Spinal cord (tissue), 10 donors: ENCODE measurements around the gene MPST. TPM values are rescaled to one million over a fixed set of nuclear protein-coding genes. Genes with fewer than 3 reads are reported as not detected.

Source experiments
- DNase-seq, 6 donors: peaks; one replicate each; pipeline versions ENCODE4 v3.0.0 to v3.0.0-alpha.2; 2013 to 2015; ENCODE audit warnings: low spot score in 6 of 6, low read depth in 4 of 6
- H3K27ac ChIP-seq: one replicate; pipeline ENCODE4 v1.5.1; 2013; ENCODE audit warnings: low read depth, low read length, control low read depth
- H3K27me3 ChIP-seq: one replicate; pipeline ENCODE4 v1.6.1; 2013; ENCODE audit warnings: low read length; ENCODE audit not compliant: control insufficient read depth, insufficient read depth
- H3K36me3 ChIP-seq: one replicate; pipeline ENCODE4 v1.6.1; 2013; ENCODE audit warnings: low read length; ENCODE audit not compliant: control insufficient read depth, insufficient read depth
- H3K4me1 ChIP-seq: one replicate; pipeline ENCODE4 v1.6.1; 2013; ENCODE audit warnings: low read length; ENCODE audit not compliant: control insufficient read depth, insufficient read depth
- H3K4me3 ChIP-seq: one replicate; pipeline ENCODE4 v1.5.1; 2013; ENCODE audit warnings: low read depth, low read length, control low read depth
- H3K9me3 ChIP-seq: one replicate; pipeline ENCODE4 v1.6.1; 2013; ENCODE audit warnings: low read length; ENCODE audit not compliant: control insufficient read depth, insufficient read depth
- WGBS: methylation state at CpG from one replicate; pipeline ENCODE4 v1.1.5; 2013; ENCODE audit warnings: missing lambda C conversion rate; ENCODE audit not compliant: insufficient coverage; 5-methylcytosine and 5-hydroxymethylcytosine counted together
- polyA plus RNA-seq, 2 donors: library from polyadenylated mRNA; unstranded; fragments of 120-200 nt; gene quantifications; one replicate each; pipeline ENCODE4 v1.2.1, GENCODE V29; 2013; ENCODE audit not compliant: insufficient read length in 2 of 2
- total RNA-seq, 2 donors: library from RNA; depleted of rRNA in 1 of 2; stranded (reverse); fragments of 120-200 nt in 1 of 2; fragments of >200 nt in 1 of 2; gene quantifications; one replicate each; pipeline versions ENCODE4 v1.2.3 to v1.2.4, GENCODE V29; 2013 to 2014
- donor health status: healthy.

The MPST gene
- total and polyA plus RNA-seq, 4 donors, result 20.1 to 65.1 (median 47.5) TPM

DNA sequence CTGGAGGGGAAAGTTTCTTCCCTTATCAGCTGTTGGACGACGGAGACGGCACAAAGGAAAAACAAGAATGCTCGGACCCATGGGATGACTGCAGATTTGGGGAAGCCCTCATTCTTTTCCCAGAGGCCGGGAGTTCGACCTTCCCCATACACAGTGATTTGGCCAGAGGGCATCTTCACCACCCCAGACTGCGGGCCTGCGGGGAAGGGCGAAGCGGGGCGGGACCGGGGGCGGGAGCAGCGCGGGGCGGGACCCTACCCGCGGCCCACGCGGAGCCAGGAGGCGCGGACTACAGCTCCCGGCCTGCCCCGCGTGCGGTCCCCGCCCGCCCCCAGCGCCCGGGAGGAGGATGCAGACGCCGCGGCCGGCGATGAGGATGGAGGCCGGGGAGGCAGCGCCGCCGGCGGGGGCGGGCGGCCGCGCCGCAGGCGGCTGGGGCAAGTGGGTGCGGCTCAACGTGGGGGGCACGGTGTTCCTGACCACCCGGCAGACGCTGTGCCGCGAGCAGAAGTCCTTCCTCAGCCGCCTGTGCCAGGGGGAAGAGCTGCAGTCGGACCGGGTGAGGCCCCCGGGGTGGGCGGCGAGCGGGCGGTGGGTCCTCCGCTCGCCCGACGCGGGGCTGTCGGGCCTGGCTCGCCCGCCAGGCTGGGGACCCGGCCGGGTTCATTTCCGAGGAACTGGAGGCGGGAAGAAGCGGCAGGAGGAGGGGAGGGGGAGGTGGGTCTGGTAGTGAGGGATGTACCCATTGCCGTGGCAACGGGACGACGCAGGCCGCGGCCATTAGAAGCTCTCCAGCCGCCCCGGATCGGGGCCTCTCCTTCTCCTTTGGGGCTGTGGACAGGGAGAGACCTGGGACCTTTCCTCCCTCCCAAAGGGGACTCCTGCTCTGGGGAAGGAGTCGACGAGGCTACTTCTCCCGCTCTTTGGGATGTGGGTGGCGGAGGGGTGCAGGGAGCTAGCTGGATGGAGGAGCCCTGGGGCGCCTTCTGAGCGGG is 32.1 kb downstream of the MPST start, which contains the start of gene KCTD17:
TSS of gene KCTD17 (plus strand) at position 352 of the 995 bp plus-strand sequence. CDS start at position 371, 19 bp downstream.
- Histone ChIP-seq H3K9me3 (no peaks in the 10 kb centered on the region), H3K27ac (no peak within 1 kb of the TSS), H3K27me3 (no peaks in the 10 kb centered on the region), H3K36me3 (peaks cover 42% of the 10 kb centered on the region), H3K4me3 (peak within 1 kb of the TSS; percentile 66), H3K4me1 (peaks cover 21% of the 10 kb centered on the region)
- under 1% methylated on average over 80 of the region's 89 CpGs for WGBS
- DNase-seq, result peak in 5 of 6 donors; percentile 50 to 93 (median 61)

DNA sequence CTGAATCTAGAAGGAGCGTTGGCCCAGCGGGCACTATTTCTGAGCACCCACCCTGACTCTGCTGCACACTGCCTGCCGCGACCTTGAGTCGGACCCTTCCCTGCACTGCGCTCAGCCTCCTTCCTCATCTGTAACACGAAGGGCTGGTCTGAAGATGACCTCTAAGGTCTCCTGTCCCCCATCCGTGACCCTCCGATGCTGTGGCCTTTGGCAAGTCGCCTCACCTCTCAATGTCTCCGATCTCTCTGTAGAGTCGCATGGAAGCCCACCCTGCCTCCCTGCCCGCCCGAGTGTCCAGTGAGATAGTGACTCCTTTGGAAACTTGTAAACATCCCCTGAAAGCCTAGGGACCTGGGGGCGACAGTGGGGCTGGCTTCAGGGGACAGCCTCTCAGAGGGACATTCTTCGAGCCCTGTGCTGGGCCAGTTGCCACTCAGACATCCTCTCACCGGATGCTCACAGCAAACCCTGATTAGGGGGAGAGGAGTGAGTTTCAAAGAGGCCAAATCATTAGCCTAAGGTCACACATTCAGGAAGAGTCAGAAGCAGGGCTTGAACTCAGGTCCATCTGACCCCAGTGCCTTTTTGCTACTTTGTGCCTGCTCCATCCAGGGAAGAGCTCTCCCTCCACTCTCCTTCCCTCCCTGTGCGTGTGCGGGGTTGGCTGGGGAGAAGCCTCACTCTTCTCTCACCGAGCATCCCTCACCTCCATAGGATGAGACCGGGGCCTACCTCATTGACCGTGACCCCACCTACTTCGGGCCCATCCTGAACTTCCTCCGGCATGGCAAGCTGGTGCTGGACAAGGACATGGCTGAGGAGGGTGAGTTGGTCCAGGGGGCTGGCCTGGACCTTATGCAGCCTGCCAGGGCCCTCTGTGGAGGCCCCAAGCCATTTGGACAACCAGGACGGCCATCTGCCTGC is 33.1 kb downstream of the MPST start:
- no peak overlapping the region for H3K27ac ChIP-seq
- no peak for DNase-seq
- 60% methylated on average over 19 of the region's 25 CpGs for WGBS

DNA sequence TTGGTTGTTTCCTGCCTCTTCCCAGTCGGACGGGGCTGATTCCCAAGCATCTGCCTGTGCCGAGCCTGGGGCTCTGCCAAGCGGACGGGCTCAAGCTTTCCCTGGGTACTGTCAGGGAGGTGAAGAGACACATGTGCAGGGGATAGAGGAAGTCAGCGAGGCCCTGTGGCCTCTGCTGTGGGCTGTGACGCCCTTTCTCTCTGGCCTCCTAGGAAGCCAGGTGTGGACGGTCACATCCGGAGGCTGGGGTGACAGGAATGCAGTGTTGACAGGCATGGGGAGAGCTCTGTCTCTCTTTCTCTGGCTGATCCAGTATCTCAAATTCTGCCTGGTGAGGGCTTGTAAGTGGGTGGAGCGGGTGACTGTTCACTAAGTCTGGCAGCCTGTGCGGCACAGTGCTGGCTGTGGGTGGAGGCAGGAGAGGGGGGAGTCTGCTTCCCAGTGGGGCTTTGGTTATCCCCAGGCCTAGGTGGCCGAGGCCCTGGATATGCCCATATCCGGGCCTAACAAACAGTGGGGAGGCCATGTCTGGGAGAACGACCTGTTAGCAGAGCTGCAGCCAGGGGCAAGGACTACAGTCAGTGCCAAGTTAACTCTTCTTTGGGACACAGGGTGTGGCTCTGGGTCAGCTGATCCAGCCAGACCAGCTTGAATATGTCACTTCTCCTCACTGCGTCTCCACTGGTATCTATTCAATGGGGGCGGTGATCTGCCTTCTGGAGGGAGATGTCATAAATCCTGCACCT is 33.9 kb downstream of the MPST start:
- 80% methylated on average over 16 of the region's 16 CpGs for WGBS
- no peaks in the 10 kb centered on the region for H3K9me3 ChIP-seq
- H3K27ac ChIP-seq, result no peak overlapping the region
- DNase-seq, result no peak
- H3K4me1 ChIP-seq, result peaks cover 21% of the 10 kb centered on the region
- H3K27me3 ChIP-seq, result no peaks in the 10 kb centered on the region
- H3K36me3 ChIP-seq, result peaks cover 60% of the 10 kb centered on the region
- H3K4me3 ChIP-seq, result no peak overlapping the region

More for the DNA sequence above, 33.1 kb downstream of the MPST start:
- Histone ChIP-seq H3K36me3 (peaks cover 51% of the 10 kb centered on the region), H3K4me1 (peaks cover 21% of the 10 kb centered on the region), H3K4me3 (peak overlapping the region; percentile 66), H3K9me3 (no peaks in the 10 kb centered on the region), H3K27me3 (no peaks in the 10 kb centered on the region)

DNA sequence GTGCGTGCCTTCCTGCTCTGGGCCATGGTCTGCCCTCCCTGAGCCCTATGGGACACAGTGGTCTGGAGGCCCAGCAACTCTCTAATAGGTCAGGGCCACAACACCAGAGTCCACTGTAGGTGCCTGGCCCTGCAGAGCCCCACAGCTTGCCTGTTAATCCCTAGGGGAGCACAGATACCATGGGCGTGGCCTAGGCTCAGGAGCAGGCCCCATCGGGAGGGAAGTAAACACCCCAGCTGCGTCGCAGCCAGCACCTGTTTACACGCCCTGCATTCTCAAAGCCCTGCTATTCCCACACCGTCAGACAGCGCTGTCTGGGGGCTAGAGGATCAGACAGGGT is 34.5 kb downstream of the MPST start:
- no peak overlapping the region for H3K27ac ChIP-seq
- peaks cover 21% of the 10 kb centered on the region for H3K4me1 ChIP-seq
- H3K9me3 ChIP-seq, result no peaks in the 10 kb centered on the region
- H3K36me3 ChIP-seq, result peaks cover 65% of the 10 kb centered on the region
- H3K27me3 ChIP-seq, result no peaks in the 10 kb centered on the region
- H3K4me3 ChIP-seq, result no peak overlapping the region
- 85% methylated on average over 5 of the region's 8 CpGs for WGBS
- no peak for DNase-seq

DNA sequence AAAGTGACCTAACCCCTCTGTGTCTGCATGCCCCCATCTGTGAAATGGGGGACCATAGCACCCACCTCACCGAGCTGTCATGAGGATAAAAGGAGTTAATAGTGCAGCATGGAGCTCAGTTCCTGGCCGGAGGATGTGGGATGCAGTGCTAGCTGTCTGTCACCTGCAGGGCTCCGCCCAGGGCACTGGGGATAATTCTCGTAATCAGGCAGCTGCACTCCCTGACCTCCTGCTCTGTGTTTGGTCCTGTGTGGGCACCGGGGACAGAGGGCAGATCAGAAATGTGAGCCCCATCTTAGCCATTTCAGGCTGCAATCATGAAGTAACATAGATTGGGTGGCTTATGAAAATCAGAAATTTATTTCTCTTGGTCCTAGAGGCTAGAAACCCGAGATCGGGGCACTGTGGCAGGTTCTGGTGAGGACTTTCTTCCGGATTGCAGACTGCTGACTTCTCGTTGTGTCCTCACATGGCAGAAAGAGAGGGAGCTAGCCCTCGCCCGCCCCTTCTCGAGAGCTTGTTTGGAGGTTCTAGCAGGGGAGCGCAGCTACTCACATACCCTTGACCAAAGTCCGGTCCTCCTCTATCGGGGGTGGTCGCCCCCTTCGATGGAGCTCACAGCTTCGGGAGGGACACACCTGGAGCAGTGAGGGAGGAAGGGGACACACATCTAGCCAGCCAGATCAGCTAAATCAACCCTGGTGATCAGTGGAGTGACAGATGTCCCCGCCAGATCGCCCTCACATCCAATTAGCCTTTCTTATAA is 35.2 kb downstream of the MPST start:
- no peaks in the 10 kb centered on the region for H3K27me3 ChIP-seq
- H3K4me3 ChIP-seq, result no peak overlapping the region
- DNase-seq, result no peak
- H3K4me1 ChIP-seq, result peaks cover 21% of the 10 kb centered on the region
- H3K36me3 ChIP-seq, result peaks cover 73% of the 10 kb centered on the region
- no peaks in the 10 kb centered on the region for H3K9me3 ChIP-seq
- no peak overlapping the region for H3K27ac ChIP-seq
- WGBS, result 92% methylated on average over 16 of the region's 20 CpGs

DNA sequence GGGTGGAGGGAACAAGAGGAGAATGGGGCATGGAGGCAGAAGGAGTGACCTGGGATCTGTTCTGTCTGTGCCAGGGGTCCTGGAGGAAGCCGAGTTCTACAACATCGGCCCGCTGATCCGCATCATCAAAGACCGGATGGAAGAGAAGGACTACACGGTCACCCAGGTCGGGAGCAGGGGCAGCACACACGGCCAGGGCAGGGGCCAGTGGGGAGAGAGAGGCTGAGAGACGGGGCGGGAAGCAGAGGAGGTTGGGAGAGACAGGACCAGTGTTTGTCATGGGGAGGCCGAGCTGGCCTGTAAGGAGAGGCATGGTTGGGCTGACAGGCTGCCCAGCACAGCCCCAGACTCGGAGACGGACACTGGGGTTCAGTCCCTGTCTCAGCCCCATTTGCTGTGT is 36.7 kb downstream of the MPST start:
- no peak for DNase-seq
- WGBS, result 97% methylated on average over 13 of the region's 13 CpGs
- H3K27me3 ChIP-seq, result no peaks in the 10 kb centered on the region
- no peak overlapping the region for H3K4me3 ChIP-seq
- no peak overlapping the region for H3K27ac ChIP-seq
- peaks cover 21% of the 10 kb centered on the region for H3K4me1 ChIP-seq
- peaks cover 87% of the 10 kb centered on the region for H3K36me3 ChIP-seq
- H3K9me3 ChIP-seq, result no peaks in the 10 kb centered on the region

DNA sequence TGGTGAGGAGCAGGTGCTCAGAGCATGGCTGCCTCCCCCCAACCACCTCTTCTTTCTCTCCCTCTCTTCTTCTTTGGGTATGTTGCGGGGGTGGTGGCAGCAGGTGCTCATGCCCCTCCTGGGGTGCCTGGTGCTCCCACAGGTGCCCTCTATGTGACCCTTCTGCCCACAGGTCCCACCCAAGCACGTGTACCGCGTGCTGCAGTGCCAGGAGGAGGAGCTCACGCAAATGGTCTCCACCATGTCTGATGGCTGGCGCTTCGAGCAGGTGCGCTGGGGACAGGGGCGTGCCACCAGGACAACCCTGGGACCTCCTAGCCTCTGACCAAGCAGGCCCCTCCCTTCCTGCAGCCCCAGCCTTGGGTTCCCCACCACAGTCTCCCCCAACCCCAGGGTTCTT is 37.7 kb downstream of the MPST start:
- no peaks in the 10 kb centered on the region for H3K27me3 ChIP-seq
- H3K27ac ChIP-seq, result no peak overlapping the region
- peaks cover 97% of the 10 kb centered on the region for H3K36me3 ChIP-seq
- no peak overlapping the region for H3K4me3 ChIP-seq
- H3K9me3 ChIP-seq, result no peaks in the 10 kb centered on the region
- peaks cover 17% of the 10 kb centered on the region for H3K4me1 ChIP-seq
- no peak for DNase-seq
- WGBS, result 86% methylated on average over 9 of the region's 9 CpGs

DNA sequence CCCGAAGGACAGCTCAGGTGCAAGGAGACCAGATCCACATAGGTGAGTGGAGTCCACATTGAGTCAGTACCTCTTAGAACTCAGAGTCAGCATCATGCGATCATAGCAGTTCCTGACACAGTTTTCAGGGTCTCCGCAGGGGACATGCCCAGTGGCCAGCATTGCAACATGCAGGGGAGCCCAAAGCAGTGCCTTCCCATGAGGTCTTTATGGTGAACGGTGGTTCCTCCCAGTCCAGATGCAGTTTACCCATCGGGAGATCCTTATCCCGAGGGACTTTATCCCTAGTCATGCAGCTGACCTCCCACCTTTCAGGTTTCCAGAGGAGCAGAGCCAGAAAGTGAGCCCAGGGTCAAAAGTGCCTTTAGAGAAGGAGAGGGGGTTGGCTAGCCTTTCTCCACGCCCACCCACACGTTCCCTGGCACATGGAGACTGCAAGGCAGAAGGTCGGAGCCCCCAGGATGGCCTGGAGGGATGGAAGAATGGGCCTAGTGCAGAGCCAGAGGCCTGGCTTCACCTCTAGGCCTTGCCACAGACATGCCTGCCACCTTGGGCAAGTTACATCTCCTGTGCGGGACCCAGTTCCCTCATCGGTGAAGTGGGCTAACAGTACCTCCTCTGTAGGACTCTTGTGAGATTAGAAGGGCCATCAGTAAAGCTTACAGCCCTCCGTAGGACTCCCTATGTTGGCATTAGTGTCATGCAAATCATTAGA is 38.4 kb downstream of the MPST start:
- peaks cover 14% of the 10 kb centered on the region for H3K4me1 ChIP-seq
- H3K27ac ChIP-seq, result no peak overlapping the region
- DNase-seq, result no peak
- no peaks in the 10 kb centered on the region for H3K27me3 ChIP-seq
- no peaks in the 10 kb centered on the region for H3K9me3 ChIP-seq
- no peak overlapping the region for H3K4me3 ChIP-seq
- peaks cover 100% of the 10 kb centered on the region for H3K36me3 ChIP-seq
- WGBS, result 90% methylated on average over 10 of the region's 12 CpGs
